ENCODE measurements around the gene LIMS1.

GRCh38 chr2:108637304-108637669 is 103.0 kb downstream of the LIMS1 start:
- TF ChIP-seq CTCF (tag by site-specific recombination; IDR thresholded peaks at IDR 0.05), result no peak
- TF ChIP-seq HOXD13 (CRISPR knock-in tag; IDR thresholded peaks at IDR 0.05; ENCODE audit: borderline replicate concordance), result no peak
- no peak for TF ChIP-seq SP2 (tag by site-specific recombination; IDR thresholded peaks at IDR 0.05)
- no peak for TF ChIP-seq SALL2 (tag by site-specific recombination; IDR thresholded peaks at IDR 0.05; ENCODE audit: borderline replicate concordance)
- no peak for TF ChIP-seq ZNF274 (IDR thresholded peaks at IDR 0.05; ENCODE audit: low read length)
- no peak for TF ChIP-seq ZNF274 (tag by site-specific recombination; IDR thresholded peaks at IDR 0.05; ENCODE audit: borderline replicate concordance)
